Renal pelvis (tissue), 4 donors: ENCODE measurements around the gene ANKMY1. TPM values are rescaled to one million over a fixed set of nuclear protein-coding genes. Genes with fewer than 3 reads are reported as not detected.
A peak's percentile ranks its signal among the peaks of the same experiment; 100 is the strongest.

Experiments used
- DNase-seq: peaks from one replicate; pipeline ENCODE4 v3.0.0-alpha.2; 2013
- polyA plus RNA-seq, 3 donors: library from polyadenylated mRNA; unstranded; fragments of 120-200 nt; gene quantifications; one replicate each; pipeline ENCODE4 v1.2.1, GENCODE V29; 2013; ENCODE audit not compliant: insufficient read length in 3 of 3

ANKMY1 gene
- polyA plus RNA-seq, 3 donors, result 11.7 to 15.6 (median 12.6) TPM

DNA sequence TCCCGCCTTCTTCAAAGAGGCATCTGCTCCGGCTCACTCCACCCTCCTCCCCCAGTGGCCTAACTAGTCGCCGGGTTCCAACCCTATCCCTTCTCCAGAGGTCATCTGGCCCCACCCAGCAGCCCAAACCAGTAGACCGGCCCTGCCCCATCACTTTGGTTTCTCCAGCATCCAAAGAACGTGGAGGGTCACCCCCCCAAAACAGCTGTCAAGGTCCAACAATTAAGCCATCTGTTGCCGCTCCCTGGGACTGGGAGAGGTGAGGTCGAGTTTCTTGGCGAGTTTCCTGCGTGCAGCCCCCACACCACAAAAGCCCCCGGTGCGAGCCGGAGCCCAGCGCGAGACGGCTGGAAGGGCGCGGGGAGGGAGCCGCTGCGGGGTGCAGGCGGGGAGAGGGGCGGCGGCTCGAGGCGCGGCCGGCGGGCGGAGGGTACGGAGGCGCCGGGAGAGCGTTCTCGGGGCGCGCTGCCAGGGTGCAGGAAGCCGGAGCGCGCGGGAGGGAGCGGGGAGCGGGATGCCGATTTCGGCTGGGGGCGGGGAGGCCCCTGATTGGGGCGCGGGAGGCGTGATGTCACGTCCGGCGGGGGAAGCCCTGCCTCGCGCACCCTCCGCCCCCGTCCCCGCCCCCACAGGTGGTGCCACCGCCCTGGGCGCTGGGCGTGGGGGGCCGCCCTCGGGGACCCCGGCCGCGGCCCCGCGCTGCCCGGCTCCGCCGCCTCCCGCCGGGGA lies 122.9 kb downstream of the ANKMY1 start:
- peak; percentile 88 for DNase-seq

DNA sequence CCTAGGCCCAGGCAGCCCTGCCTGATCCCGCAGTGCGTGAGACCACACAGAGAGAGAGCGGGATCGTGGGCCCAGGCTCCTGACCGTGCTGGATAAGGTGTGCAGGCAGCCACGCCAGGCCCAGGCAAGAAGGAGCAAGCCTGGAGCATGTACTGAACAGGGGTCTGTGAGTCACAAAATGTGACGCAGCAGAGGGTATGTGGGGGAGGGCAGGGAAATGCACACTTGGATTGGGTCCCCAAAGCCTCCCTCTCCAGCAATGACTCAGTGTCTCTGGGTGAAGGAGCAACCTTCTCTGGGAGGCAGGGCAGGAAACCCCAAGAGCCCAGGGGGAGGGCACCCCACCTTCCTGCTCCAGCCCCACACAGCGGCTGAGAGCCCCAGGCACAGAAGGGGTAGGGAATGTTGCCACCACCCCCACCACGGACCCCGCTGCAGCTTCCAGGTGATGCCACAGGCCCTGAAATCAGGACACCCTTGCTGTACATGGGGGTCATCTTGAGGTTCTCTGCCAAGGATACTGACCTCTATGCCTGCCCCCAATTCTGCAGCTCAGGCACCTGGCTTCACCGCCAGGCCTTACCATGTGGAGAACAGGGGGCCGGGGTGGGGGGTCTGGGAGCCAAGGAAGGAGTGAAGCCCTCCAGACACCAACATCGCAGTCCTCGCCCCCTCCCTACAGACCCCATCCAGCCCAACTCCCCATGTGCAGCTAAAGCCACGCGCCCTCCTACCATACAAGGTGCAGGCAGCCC lies 123.6 kb downstream of the ANKMY1 start:
- DNase-seq, result no peak

DNA sequence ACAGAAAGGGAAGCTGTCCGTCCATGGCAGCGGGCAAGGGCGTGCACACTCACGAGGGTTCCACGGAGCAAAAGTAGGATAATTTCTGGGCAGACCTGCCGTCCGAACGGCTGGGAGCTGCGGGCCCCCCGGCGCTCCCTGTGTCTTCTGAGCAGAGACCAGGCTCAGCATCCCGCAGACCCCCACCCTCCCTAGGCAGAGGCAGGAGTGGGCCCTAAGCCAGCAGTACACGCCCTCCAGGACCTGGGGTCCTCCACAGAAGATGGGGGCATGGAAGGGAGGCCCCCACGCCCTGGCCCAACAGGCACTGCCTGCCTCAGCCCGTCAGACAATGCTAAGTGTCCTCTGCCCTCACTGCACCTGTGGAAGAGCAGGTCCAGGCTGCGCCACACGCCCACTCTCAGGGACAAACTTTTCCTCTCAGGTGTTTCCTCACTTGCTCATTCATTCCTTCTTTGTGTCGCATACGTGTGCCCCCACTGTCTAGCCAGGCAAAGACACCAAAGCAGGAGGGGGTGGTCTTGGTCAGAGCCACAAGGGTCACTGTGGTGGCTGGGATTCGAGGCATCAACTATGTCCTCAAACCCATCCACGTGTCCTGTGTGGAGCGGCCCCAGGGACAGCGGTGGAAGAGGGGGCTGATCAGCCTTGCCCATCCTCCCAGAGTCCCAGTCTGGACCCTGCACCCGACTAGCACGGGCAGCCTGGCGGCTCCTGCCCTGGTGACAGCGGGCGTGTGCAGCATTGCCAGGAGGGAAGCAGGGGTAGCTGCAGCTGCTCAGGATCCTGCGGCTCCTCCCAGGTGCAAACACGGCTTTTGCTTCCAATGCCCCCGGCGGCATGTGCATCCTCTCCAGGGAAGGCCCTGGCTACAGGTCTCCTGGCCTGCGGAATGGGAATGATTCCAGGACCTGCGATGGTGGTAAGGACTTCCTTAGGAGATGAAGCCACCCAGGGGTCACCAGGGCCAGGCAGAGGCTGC lies 124.7 kb downstream of the ANKMY1 start:
- no peak for DNase-seq

DNA sequence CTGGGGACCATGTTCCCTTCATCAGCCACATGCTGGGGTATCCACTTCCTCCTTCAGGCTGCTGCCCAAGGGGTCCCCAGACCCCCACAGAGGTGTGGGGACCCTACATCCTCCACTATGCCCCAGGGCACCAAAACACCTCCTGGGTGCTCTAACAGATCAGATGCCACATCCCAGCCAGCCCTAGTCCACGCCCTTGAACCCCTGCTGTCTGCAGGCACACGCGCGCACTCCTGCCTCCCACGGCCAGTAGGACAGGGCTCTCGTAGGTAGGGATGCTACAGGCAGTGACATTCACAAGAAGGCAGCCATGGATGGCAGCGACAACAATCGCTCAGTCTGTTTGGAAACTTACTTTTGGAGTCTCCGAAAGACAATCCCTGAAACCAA lies 125.4 kb downstream of the ANKMY1 start:
- no peak for DNase-seq

DNA sequence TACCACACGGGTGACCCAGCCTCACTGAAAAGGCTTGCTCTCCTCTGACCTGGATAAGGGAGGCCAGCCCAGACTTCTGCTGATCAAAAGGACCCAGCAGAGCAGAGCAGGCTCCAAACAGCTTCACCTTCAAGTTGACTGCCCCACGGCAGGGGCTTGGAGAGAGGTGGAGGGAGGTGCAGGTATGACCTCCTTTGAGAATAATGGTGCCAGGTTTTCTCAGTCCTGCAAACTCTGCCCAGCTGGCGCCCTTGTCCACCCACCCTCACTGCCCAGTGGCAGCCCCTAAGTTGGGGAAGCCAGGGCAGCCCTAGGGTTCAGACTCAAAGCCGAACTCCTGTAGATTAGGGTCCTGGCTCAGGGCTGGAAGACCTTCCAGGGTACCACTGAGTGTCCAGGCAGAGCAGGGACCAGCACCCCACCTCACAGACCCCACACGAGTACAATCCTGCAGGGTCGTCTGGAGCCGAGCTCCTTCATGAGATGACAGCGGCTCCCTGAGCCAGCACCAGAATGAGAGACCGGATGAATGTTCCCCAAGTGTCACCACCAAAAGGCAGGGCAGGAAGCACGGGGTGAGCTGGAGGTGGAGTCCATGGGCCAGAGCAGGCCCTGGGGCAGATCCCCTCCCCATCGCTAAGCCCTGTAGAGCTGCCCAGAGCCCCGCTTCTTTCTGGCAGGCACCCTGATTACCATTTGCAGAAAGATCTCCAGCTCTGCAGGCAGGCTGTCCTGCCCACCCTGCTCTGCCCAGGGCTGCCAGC lies 125.9 kb downstream of the ANKMY1 start:
- no peak for DNase-seq

DNA sequence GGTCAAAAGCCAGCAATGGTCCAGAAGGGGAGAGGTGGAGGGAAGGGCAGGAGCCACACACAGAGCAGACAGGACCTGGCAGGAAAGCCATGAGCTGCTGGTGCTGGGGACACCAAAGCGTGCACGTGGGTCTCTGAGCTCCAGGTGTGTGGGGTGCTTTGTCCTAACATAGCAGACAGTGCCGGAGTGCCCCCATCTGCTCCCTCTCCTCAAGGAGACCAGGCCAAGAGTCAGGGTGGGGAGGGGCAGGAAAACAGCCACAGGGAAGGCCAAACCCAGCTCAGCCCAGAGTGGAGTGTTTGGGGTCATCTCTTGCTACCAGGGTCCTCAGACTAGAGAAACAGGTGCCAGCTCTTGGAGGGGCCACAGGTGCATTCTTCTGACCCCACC lies 126.5 kb downstream of the ANKMY1 start:
- no peak for DNase-seq

DNA sequence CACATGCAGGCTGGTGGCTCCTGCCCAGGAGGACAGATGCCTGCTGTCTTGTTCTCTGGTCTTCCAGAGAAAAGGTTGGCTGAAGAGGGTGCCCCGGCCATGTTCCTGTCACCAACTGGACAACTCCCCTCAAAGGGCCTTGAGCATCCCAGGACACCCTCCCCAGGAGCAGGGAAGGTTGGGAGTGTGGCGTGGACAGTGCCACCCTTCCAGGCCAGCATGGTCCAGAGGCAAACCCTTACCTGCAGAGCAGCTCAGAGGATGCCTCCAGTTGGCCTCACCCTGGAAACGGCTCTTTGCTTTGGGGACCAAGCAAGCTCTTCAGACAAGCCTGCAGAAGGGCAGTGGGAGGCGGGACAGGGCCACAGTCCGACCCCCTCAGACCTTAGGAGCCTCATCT lies 127.2 kb downstream of the ANKMY1 start:
- no peak for DNase-seq

DNA sequence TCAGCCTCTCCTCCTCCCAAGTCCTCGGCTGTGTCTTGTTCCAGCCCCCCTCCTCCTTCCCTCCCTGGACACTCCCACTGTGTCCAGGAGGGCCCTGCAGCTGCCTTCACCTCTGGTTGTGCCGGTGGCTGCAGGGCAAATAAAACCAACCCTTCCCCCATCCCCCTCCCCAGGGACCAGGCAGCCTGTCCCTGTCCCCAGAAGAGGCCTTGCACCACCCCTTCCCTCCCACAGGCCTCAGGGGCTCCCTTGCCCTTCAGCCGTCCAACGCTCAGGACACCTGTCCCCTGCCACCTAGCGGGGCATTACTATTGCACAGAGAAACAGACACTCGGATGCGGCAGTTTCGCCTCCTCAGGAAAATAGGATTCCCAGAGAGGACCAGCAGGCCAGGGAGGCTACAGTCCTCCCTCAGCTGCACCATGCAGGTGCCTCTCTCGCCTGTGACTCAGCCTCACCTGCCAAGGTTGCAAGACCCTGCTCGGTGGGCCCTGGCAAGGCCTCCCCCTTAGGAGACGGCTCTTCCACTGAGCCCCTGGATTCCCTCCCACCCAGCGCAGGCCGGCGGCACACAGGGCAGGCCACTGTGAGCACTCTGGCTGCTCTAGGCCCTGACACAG lies 127.8 kb downstream of the ANKMY1 start:
- DNase-seq, result no peak

Other genes with a start within 250 kb of the ANKMY1 start
- 10 to 100 TPM; 32.0 to 46.8 (median 46.6) TPM for gene GPC1, start 122.3 kb downstream of the ANKMY1 start, polyA plus RNA-seq
- 10 to 100 TPM in 1 of 3 donors, 1 to 10 TPM in 2; 7.3 to 10.4 (median 9.1) TPM for gene DUSP28, start 2.4 kb upstream of the ANKMY1 start, polyA plus RNA-seq
- gene RNPEPL1, start 10.5 kb upstream of the ANKMY1 start, polyA plus RNA-seq, result 10 to 100 TPM; 33.0 to 36.7 (median 36.6) TPM
- gene CAPN10, start 28.7 kb upstream of the ANKMY1 start, polyA plus RNA-seq, result 10 to 100 TPM; 30.9 to 37.6 (median 34.7) TPM
- gene GPR35, start 67.5 kb upstream of the ANKMY1 start, polyA plus RNA-seq, result 1 to 10 TPM; 1.8 to 4.2 (median 2.5) TPM
- gene AQP12B, start 124.9 kb upstream of the ANKMY1 start, polyA plus RNA-seq, result 1 to 10 TPM in 1 of 3 donors, under 1 TPM in 2; 0.57 to 3.4 (median 0.66) TPM
- gene AQP12A, start 133.9 kb upstream of the ANKMY1 start, polyA plus RNA-seq, result under 1 TPM; 0.30 to 0.92 (median 0.33) TPM